ENCODE measurements around the gene OCEL1. TPM values are rescaled to one million over a fixed set of nuclear protein-coding genes. Genes with fewer than 3 reads are reported as not detected.
A peak's percentile ranks its signal among the peaks of the same experiment; 100 is the strongest.

OCEL1 gene
- polyA plus RNA-seq, 4 donors = 24.0 to 93.7 (median 50.9) TPM

GRCh38 chr19:17248011-17248776 is 22.2 kb downstream of the OCEL1 start:
- Histone ChIP-seq H3K27me3 (ENCODE audit: control insufficient read depth in 3 of 3, insufficient read depth in 3 of 3, low read length in 3 of 3) (no peaks in the 10 kb centered on the region), H3K4me1 (ENCODE audit: control insufficient read depth in 3 of 3, insufficient read depth in 2 of 3, low read depth in 1 of 3, low read length in 2 of 3) (peaks cover 0 to 34% (median 3%) of the 10 kb centered on the region in 3 donors), H3K4me3 (ENCODE audit: low read depth in 1 of 3, low read length in 3 of 3) (no peak overlapping the region), H3K9me3 (ENCODE audit: control insufficient read depth in 2 of 2, insufficient read depth in 1 of 2, low read depth in 1 of 2, low read length in 1 of 2) (no peaks in the 10 kb centered on the region), H3K27ac (ENCODE audit: low read depth in 1 of 3, low read length in 2 of 3) (peak overlapping the region; percentile 77 to 93 (median 86)), H3K36me3 (ENCODE audit: control insufficient read depth in 3 of 3, insufficient read depth in 2 of 3, low read depth in 1 of 3, low read length in 3 of 3) (peaks cover 0 to 2% (median 0%) of the 10 kb centered on the region in 3 donors)
- 29 to 52% (median 44%) methylated on average over 20 to 21 of the region's 21 CpGs for WGBS, 3 donors
- FAIRE-seq = no peak
- peak; percentile 73 to 75 for DNase-seq

- Histone ChIP-seq H3K4me1 (ENCODE audit: control insufficient read depth in 3 of 3, insufficient read depth in 2 of 3, low read depth in 1 of 3, low read length in 2 of 3) (peaks cover 0 to 31% (median 3%) of the 10 kb centered on the region in 3 donors), H3K9me3 (ENCODE audit: control insufficient read depth in 2 of 2, insufficient read depth in 1 of 2, low read depth in 1 of 2, low read length in 1 of 2) (no peaks in the 10 kb centered on the region), H3K4me3 (ENCODE audit: low read depth in 1 of 3, low read length in 3 of 3) (no peak overlapping the region), H3K36me3 (ENCODE audit: control insufficient read depth in 3 of 3, insufficient read depth in 2 of 3, low read depth in 1 of 3, low read length in 3 of 3) (no peaks in the 10 kb centered on the region), H3K27ac (ENCODE audit: low read depth in 1 of 3, low read length in 2 of 3) (no peak overlapping the region), H3K27me3 (ENCODE audit: control insufficient read depth in 3 of 3, insufficient read depth in 3 of 3, low read length in 3 of 3) (no peaks in the 10 kb centered on the region)
- FAIRE-seq (no peak), DNase-seq (peak in 1 of 2 donors; percentile 83)
- WGBS, 3 donors = 71 to 80% (median 79%) methylated on average over 14 to 15 of the region's 15 CpGs
Measured at GRCh38 chr19:17249887-17250548, 24.0 kb downstream of the OCEL1 start.

GRCh38 chr19:17254636-17255035 is 28.6 kb downstream of the OCEL1 start:
- Histone ChIP-seq H3K9me3 (ENCODE audit: control insufficient read depth in 2 of 2, insufficient read depth in 1 of 2, low read depth in 1 of 2, low read length in 1 of 2) (peaks cover 0 to 10% of the 10 kb centered on the region in 2 donors), H3K27ac (ENCODE audit: low read depth in 1 of 3, low read length in 2 of 3) (no peak overlapping the region), H3K4me1 (ENCODE audit: control insufficient read depth in 3 of 3, insufficient read depth in 2 of 3, low read depth in 1 of 3, low read length in 2 of 3) (peaks cover 0 to 1% (median 0%) of the 10 kb centered on the region in 3 donors), H3K27me3 (ENCODE audit: control insufficient read depth in 3 of 3, insufficient read depth in 3 of 3, low read length in 3 of 3) (no peaks in the 10 kb centered on the region), H3K36me3 (ENCODE audit: control insufficient read depth in 3 of 3, insufficient read depth in 2 of 3, low read depth in 1 of 3, low read length in 3 of 3) (no peaks in the 10 kb centered on the region), H3K4me3 (ENCODE audit: low read depth in 1 of 3, low read length in 3 of 3) (no peak overlapping the region)
- FAIRE-seq = no peak
- 59 to 81% (median 62%) methylated on average over 10 of the region's 10 CpGs for WGBS, 3 donors
- no peak for DNase-seq

DNA sequence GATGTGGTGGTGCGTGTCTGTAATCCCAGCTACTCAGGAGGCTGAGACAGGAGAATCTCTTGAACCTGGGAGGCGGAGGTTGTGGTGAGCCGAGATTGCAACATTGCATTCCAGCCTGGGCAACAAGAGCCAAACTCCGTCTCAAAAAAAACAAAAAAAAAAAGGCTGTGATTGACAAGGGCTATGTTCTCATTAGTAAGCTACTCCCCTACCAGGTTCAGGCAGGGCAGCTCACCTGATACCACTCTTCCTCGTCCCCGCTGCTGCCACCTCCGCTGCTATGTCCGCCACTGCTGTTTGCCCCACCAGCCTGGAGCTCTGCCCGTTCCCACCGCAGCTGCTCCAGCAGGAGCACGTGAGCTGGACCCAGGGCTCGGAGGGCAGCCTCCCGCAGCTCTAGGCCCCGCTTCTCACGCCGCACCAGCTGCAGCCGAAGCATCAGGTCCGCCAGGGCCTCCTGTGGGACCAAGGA is 29.2 kb downstream of the OCEL1 start:
- Histone ChIP-seq H3K9me3 (ENCODE audit: control insufficient read depth in 2 of 2, insufficient read depth in 1 of 2, low read depth in 1 of 2, low read length in 1 of 2) (peaks cover 0 to 15% of the 10 kb centered on the region in 2 donors), H3K27me3 (ENCODE audit: control insufficient read depth in 3 of 3, insufficient read depth in 3 of 3, low read length in 3 of 3) (no peaks in the 10 kb centered on the region), H3K27ac (ENCODE audit: low read depth in 1 of 3, low read length in 2 of 3) (no peak overlapping the region), H3K4me3 (ENCODE audit: low read depth in 1 of 3, low read length in 3 of 3) (no peak overlapping the region), H3K4me1 (ENCODE audit: control insufficient read depth in 3 of 3, insufficient read depth in 2 of 3, low read depth in 1 of 3, low read length in 2 of 3) (no peaks in the 10 kb centered on the region), H3K36me3 (ENCODE audit: control insufficient read depth in 3 of 3, insufficient read depth in 2 of 3, low read depth in 1 of 3, low read length in 3 of 3) (no peaks in the 10 kb centered on the region)
- WGBS, 3 donors = 19 to 62% (median 49%) methylated on average over 18 of the region's 18 CpGs
- no peak for FAIRE-seq
- peak in 1 of 2 donors; percentile 39 for DNase-seq

DNA sequence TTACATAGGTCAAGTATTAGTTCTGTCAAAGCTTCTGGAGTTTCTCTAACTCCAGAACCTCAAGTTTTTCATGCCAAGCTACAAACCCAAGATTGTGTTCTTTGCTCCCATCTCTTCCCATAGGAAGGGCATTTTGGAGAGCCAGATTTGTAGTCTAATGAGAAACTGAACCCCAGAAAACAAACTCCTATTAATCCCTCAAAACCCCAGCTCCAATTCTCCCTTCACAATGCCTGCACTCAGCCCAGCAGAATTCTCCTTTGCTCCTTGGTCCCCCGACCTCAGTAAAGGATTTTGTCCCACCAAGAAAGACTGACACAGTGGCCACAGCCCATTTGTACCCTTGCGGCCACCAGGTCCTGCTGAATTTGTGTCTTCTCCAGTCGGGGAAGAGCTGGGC is 30.1 kb downstream of the OCEL1 start:
- H3K27ac ChIP-seq (ENCODE audit: low read depth in 1 of 3, low read length in 2 of 3) = no peak overlapping the region
- no peak for FAIRE-seq

DNA sequence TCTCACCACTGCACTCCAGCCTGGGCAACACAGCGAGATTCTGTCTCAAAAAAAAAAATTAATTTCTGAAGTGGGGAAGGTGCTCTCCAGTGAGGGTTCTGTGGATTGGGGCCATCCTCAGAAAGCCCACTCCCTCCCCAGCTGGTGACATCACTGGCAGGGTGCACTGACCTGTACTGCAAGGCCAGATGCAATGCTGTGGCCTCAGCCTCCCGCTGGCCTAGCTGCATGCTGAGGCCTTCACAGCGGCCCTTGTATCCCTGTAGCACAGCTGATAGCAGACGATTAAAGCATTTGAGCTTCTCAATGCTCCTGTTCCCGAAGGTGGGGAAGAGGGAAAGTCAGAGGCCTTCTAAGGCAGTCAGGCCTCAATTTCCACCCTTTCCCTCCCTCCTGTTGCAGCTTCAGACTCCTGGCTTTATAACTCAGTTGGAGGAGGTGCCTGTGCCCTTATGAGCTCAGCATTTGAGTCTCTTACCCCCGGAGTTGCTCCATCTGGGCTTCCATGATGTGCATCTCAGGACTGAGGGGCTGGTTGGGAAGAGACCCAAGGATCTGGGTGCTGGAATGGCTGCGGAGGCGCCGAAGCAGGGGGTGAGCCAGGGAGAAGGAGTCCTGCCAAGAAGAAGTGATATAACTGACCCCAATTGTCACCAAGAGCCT is 33.2 kb downstream of the OCEL1 start:
- no peak overlapping the region for H3K27ac ChIP-seq (ENCODE audit: low read depth in 1 of 3, low read length in 2 of 3)
- no peak overlapping the region for H3K4me3 ChIP-seq (ENCODE audit: low read depth in 1 of 3, low read length in 3 of 3)
- H3K4me1 ChIP-seq (ENCODE audit: control insufficient read depth in 3 of 3, insufficient read depth in 2 of 3, low read depth in 1 of 3, low read length in 2 of 3) = no peaks in the 10 kb centered on the region
- DNase-seq (no peak), FAIRE-seq (no peak)
- H3K27me3 ChIP-seq (ENCODE audit: control insufficient read depth in 3 of 3, insufficient read depth in 3 of 3, low read length in 3 of 3) = no peaks in the 10 kb centered on the region
- WGBS, 3 donors = 88 to 90% (median 90%) methylated on average over 9 of the region's 9 CpGs
- H3K36me3 ChIP-seq (ENCODE audit: control insufficient read depth in 3 of 3, insufficient read depth in 2 of 3, low read depth in 1 of 3, low read length in 3 of 3) = no peaks in the 10 kb centered on the region
- peaks cover 0 to 15% of the 10 kb centered on the region in 2 donors for H3K9me3 ChIP-seq (ENCODE audit: control insufficient read depth in 2 of 2, insufficient read depth in 1 of 2, low read depth in 1 of 2, low read length in 1 of 2)

More for the DNA sequence above, 30.1 kb downstream of the OCEL1 start:
- 64 to 87% (median 78%) methylated on average over 3 of the region's 3 CpGs for WGBS, 3 donors
- Histone ChIP-seq H3K9me3 (ENCODE audit: control insufficient read depth in 2 of 2, insufficient read depth in 1 of 2, low read depth in 1 of 2, low read length in 1 of 2) (peaks cover 0 to 15% of the 10 kb centered on the region in 2 donors), H3K4me3 (ENCODE audit: low read depth in 1 of 3, low read length in 3 of 3) (no peak overlapping the region), H3K36me3 (ENCODE audit: control insufficient read depth in 3 of 3, insufficient read depth in 2 of 3, low read depth in 1 of 3, low read length in 3 of 3) (no peaks in the 10 kb centered on the region), H3K4me1 (ENCODE audit: control insufficient read depth in 3 of 3, insufficient read depth in 2 of 3, low read depth in 1 of 3, low read length in 2 of 3) (no peaks in the 10 kb centered on the region), H3K27me3 (ENCODE audit: control insufficient read depth in 3 of 3, insufficient read depth in 3 of 3, low read length in 3 of 3) (no peaks in the 10 kb centered on the region)
- no peak for DNase-seq

- 63 to 100% (median 77%) methylated on average over 1 of the region's 1 CpG for whole genome bisulfite sequencing, 3 donors
- DNase-seq (no peak), FAIRE-seq (no peak)
- Histone ChIP-seq H3K4me1 (ENCODE audit: control insufficient read depth in 3 of 3, insufficient read depth in 2 of 3, low read depth in 1 of 3, low read length in 2 of 3) (no peaks in the 10 kb centered on the region), H3K27ac (ENCODE audit: low read depth in 1 of 3, low read length in 2 of 3) (no peak overlapping the region), H3K9me3 (ENCODE audit: control insufficient read depth in 2 of 2, insufficient read depth in 1 of 2, low read depth in 1 of 2, low read length in 1 of 2) (peaks cover 0 to 15% of the 10 kb centered on the region in 2 donors), H3K4me3 (ENCODE audit: low read depth in 1 of 3, low read length in 3 of 3) (no peak overlapping the region), H3K27me3 (ENCODE audit: control insufficient read depth in 3 of 3, insufficient read depth in 3 of 3, low read length in 3 of 3) (no peaks in the 10 kb centered on the region), H3K36me3 (ENCODE audit: control insufficient read depth in 3 of 3, insufficient read depth in 2 of 3, low read depth in 1 of 3, low read length in 3 of 3) (no peaks in the 10 kb centered on the region)
Measured at GRCh38 chr19:17259934-17260333, 33.9 kb downstream of the OCEL1 start.

GRCh38 chr19:17260842-17261325 is 34.9 kb downstream of the OCEL1 start:
- Histone ChIP-seq H3K27me3 (ENCODE audit: control insufficient read depth in 3 of 3, insufficient read depth in 3 of 3, low read length in 3 of 3) (no peaks in the 10 kb centered on the region), H3K36me3 (ENCODE audit: control insufficient read depth in 3 of 3, insufficient read depth in 2 of 3, low read depth in 1 of 3, low read length in 3 of 3) (no peaks in the 10 kb centered on the region), H3K4me3 (ENCODE audit: low read depth in 1 of 3, low read length in 3 of 3) (no peak overlapping the region), H3K27ac (ENCODE audit: low read depth in 1 of 3, low read length in 2 of 3) (no peak overlapping the region), H3K4me1 (ENCODE audit: control insufficient read depth in 3 of 3, insufficient read depth in 2 of 3, low read depth in 1 of 3, low read length in 2 of 3) (no peaks in the 10 kb centered on the region), H3K9me3 (ENCODE audit: control insufficient read depth in 2 of 2, insufficient read depth in 1 of 2, low read depth in 1 of 2, low read length in 1 of 2) (peaks cover 0 to 15% of the 10 kb centered on the region in 2 donors)
- DNase-seq (peak; percentile 87 to 89), FAIRE-seq (no peak)
- 5 to 17% (median 9%) methylated on average over 15 of the region's 15 CpGs for WGBS, 3 donors
